Left ventricle myocardium superior (tissue), 1 donor: ENCODE measurements around the gene MAML1. TPM values are rescaled to one million over a fixed set of nuclear protein-coding genes. Genes with fewer than 3 reads are reported as not detected.

ENCODE experiments used
- microRNA-seq: library from miRNA; unstranded; fragments of <30 nt; microRNA quantifications from one replicate; pipeline ENCODE4 v1.2.0, GENCODE V29; 2020; ENCODE audit warnings: borderline number of aligned reads
- total RNA-seq: library from RNA; stranded (reverse); fragmentation: NEBNext Ultra II Directional; extraction: Animal tissue kit (Norgen Biotek cat#: 25700); gene quantifications from one replicate; pipeline ENCODE4 v1.2.1, GENCODE V29; 2021
- donor health status: DM: no; HTN: yes; CAD: no; lungs with severe emphysema.

The MAML1 gene
- total RNA-seq, 1 donor from 2014 or later = 13.5 TPM

Small RNA genes lying within 50 kb of the gene (microRNA-seq; reads per million reads assigned to microRNA genes)
- gene MIR1229 = 2.9 reads per million

Other genes starting within 250 kb of the MAML1 start
- gene RUFY1, start 182.3 kb upstream of the MAML1 start, total RNA-seq = 24.5 TPM
- 230 TPM for gene HNRNPH1, start 109.2 kb upstream of the MAML1 start, total RNA-seq
- gene CBY3, start 51.8 kb upstream of the MAML1 start, total RNA-seq = not detected
- gene CANX, start 33.9 kb upstream of the MAML1 start, total RNA-seq = 465 TPM
- 7.1 TPM for gene LTC4S, start 61.2 kb downstream of the MAML1 start, total RNA-seq
- gene MGAT4B, start 74.0 kb downstream of the MAML1 start, total RNA-seq = 110 TPM
- 434 TPM for gene SQSTM1, start 88.1 kb downstream of the MAML1 start, total RNA-seq
- gene MRNIP, start 126.0 kb downstream of the MAML1 start, total RNA-seq = 14.8 TPM
- 37.1 TPM for gene TBC1D9B, start 175.1 kb downstream of the MAML1 start, total RNA-seq